Panc1 (cell line): ENCODE measurements around the gene ANKRD53.

Experiments
- CTCF ChIP-seq: fragments of 450-650 bp; IDR thresholded peaks from 2 replicates; pipeline ENCODE4 v1.5.1; 2017; ENCODE audit warnings: mild to moderate bottlenecking
- REST ChIP-seq, 2 experiments: IDR thresholded peaks; 2 replicates each; pipeline ENCODE4 v1.6.1; 2011 to 2012; ENCODE audit warnings: low read depth in 2 of 2, control low read depth in 1 of 2, low read length in 1 of 2, mild to moderate bottlenecking in 1 of 2, moderate library complexity in 1 of 2; ENCODE audit not compliant: insufficient read depth in 1 of 2

DNA sequence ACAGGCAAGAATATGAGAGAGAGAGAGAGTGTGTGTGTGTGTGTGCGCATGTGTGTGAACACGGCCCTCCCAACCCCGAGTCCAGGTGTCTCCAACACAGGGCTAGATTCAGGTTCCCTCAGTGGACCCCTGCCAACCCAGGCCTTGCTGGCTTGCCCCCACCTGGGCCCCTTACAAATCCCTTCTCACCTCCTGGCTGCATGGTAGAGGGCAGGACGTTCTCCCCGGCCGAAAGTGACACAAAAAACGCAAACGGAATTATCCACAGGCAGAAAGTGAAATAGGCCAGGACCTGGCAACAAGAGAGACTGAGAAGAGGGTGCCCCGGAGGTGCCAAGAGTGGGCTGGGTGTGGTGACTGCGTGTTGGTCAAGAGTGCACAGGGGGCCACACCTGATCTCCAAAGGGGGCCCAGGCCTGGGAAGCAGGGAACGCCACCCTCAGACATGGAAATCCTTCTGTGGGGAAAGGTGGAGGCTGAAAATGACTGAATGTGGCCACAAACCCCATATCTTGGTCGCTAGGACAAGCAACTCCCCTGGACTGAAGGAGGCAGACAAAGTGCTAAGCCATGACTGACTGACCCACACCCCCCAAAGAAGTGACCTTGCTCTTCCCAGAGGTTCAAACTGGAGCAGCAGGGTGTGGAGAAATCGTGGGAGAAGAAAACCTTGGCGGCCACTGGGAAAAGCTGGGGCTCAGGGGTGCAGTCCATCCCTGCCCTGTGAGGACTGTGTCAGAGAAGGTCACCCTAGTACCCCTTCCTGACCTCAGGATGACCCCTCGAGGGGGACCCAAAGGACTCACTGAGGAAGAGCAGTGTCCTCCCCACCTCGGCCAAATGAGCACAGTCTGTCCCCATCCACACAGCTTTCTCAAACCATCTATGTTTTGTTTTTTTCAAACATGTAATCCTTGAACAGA is 10.6 kb downstream of the ANKRD53 start:
- no peak for TF ChIP-seq REST (IDR thresholded peaks at IDR 0.05; ENCODE audit: insufficient read depth in 1 of 2, low read depth in 2 of 2, low read length in 1 of 2)
- no peak for TF ChIP-seq CTCF
